ENCODE data around the gene PHOX2A.
A peak's percentile ranks its signal among the peaks of the same experiment; 100 is the strongest.

Gene PHOX2A

GRCh38 chr11:72238492-72239312 is 5.3 kb downstream of the PHOX2A start:
- Histone ChIP-seq H3K36me3 (ENCODE audit: low read depth) (peaks cover 43% of the 10 kb centered on the region), H3K9me3 (ENCODE audit: severe bottlenecking) (no peaks in the 10 kb centered on the region), H3K27me3 (ENCODE audit: insufficient read depth, poor library complexity, severe bottlenecking) (peaks cover 27% of the 10 kb centered on the region), H3K4me3 (ENCODE audit: severe bottlenecking) (no peak overlapping the region), H3K4me1 (ENCODE audit: insufficient read depth, poor library complexity, severe bottlenecking) (no peaks in the 10 kb centered on the region), H3K27ac (ENCODE audit: poor library complexity, severe bottlenecking) (peak overlapping the region; percentile 9)
- DNase-seq (ENCODE audit: low spot score): no peak
- no peak for ATAC-seq (ENCODE audit: low read depth)
- TF ChIP-seq, protein P1, sequence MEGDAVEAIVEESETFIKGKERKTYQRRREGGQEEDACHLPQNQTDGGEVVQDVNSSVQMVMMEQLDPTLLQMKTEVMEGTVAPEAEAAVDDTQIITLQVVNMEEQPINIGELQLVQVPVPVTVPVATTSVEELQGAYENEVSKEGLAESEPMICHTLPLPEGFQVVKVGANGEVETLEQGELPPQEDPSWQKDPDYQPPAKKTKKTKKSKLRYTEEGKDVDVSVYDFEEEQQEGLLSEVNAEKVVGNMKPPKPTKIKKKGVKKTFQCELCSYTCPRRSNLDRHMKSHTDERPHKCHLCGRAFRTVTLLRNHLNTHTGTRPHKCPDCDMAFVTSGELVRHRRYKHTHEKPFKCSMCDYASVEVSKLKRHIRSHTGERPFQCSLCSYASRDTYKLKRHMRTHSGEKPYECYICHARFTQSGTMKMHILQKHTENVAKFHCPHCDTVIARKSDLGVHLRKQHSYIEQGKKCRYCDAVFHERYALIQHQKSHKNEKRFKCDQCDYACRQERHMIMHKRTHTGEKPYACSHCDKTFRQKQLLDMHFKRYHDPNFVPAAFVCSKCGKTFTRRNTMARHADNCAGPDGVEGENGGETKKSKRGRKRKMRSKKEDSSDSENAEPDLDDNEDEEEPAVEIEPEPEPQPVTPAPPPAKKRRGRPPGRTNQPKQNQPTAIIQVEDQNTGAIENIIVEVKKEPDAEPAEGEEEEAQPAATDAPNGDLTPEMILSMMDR (IDR thresholded peaks at IDR 0.05; ENCODE audit: poor library complexity, severe bottlenecking): peak; percentile 36

DNA sequence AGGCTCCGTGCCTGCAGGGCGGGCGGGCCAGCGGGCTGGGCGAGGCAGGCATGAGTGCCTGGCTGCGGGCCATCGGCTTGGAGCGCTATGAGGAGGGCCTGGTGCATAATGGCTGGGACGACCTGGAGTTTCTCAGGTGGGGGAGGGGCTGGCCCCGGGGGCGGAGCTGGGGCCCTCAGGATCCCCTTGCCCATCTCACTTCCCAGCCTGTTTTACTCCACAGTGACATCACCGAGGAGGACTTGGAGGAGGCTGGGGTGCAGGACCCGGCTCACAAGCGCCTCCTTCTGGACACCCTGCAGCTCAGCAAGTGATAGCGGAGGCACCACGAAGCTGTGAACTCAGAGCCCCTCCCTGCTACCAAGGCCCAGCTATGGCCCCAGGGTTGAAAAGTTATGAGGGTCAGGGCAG is 5.9 kb downstream of the PHOX2A start:
- Histone ChIP-seq H3K36me3 (ENCODE audit: low read depth) (peaks cover 49% of the 10 kb centered on the region), H3K27ac (ENCODE audit: poor library complexity, severe bottlenecking) (no peak overlapping the region), H3K4me1 (ENCODE audit: insufficient read depth, poor library complexity, severe bottlenecking) (no peaks in the 10 kb centered on the region), H3K9me3 (ENCODE audit: severe bottlenecking) (no peaks in the 10 kb centered on the region), H3K27me3 (ENCODE audit: insufficient read depth, poor library complexity, severe bottlenecking) (peaks cover 20% of the 10 kb centered on the region), H3K4me3 (ENCODE audit: severe bottlenecking) (no peak overlapping the region)
- ATAC-seq (ENCODE audit: low read depth) (peak; percentile 16; the same call in 1 of the 3 replicates), DNase-seq (ENCODE audit: low spot score) (no peak)
- TF ChIP-seq, protein P1 (IDR thresholded peaks at IDR 0.05; ENCODE audit: poor library complexity, severe bottlenecking): peak; percentile 64

DNA sequence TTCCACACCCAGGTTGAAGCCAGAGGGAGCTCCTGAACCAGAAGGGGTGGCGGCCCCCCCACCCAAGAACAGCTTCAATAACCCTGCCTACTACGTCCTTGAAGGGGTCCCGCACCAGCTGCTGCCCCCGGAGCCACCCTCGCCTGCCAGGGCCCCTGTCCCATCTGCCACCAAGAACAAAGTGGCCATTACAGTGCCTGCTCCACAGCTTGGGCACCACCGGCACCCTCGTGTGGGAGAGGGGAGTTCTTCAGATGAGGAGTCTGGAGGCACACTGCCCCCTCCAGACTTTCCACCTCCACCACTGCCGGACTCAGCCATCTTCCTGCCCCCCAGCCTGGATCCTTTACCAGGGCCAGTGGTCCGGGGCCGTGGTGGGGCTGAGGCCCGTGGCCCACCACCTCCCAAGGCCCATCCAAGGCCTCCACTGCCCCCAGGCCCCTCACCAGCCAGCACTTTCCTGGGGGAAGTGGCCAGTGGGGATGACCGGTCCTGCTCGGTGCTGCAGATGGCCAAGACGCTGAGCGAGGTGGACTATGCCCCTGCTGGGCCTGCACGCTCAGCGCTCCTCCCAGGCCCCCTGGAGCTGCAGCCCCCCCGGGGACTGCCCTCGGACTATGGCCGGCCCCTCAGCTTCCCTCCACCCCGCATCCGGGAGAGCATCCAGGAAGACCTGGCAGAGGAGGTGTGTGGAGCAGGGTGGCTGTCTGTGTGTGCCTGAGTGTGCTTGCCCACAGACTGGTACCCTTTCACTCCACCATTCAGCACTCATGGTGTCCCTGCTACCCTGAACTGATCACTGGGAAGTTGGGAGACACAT is 6.7 kb downstream of the PHOX2A start:
- Histone ChIP-seq H3K36me3 (ENCODE audit: low read depth) (peaks cover 57% of the 10 kb centered on the region), H3K27ac (ENCODE audit: poor library complexity, severe bottlenecking) (no peak overlapping the region), H3K4me3 (ENCODE audit: severe bottlenecking) (no peak overlapping the region), H3K4me1 (ENCODE audit: insufficient read depth, poor library complexity, severe bottlenecking) (no peaks in the 10 kb centered on the region), H3K27me3 (ENCODE audit: insufficient read depth, poor library complexity, severe bottlenecking) (peaks cover 15% of the 10 kb centered on the region), H3K9me3 (ENCODE audit: severe bottlenecking) (no peaks in the 10 kb centered on the region)
- no peak for DNase-seq (ENCODE audit: low spot score)
- TF ChIP-seq, protein P1 (IDR thresholded peaks at IDR 0.05; ENCODE audit: poor library complexity, severe bottlenecking): no peak
- ATAC-seq (ENCODE audit: low read depth): no peak

GRCh38 chr11:72236774-72237111 is 7.2 kb downstream of the PHOX2A start:
- H3K36me3 ChIP-seq (ENCODE audit: low read depth): peaks cover 62% of the 10 kb centered on the region

More at GRCh38 chr11:72236774-72237111, 7.2 kb downstream of the PHOX2A start:
- no peaks in the 10 kb centered on the region for H3K9me3 ChIP-seq (ENCODE audit: severe bottlenecking)
- no peak overlapping the region for H3K27ac ChIP-seq (ENCODE audit: poor library complexity, severe bottlenecking)
- H3K27me3 ChIP-seq (ENCODE audit: insufficient read depth, poor library complexity, severe bottlenecking): peaks cover 10% of the 10 kb centered on the region
- ATAC-seq (ENCODE audit: low read depth) (no peak), DNase-seq (ENCODE audit: low spot score) (no peak)
- TF ChIP-seq, protein P1 (IDR thresholded peaks at IDR 0.05; ENCODE audit: poor library complexity, severe bottlenecking): no peak
- no peak overlapping the region for H3K4me3 ChIP-seq (ENCODE audit: severe bottlenecking)
- H3K4me1 ChIP-seq (ENCODE audit: insufficient read depth, poor library complexity, severe bottlenecking): no peaks in the 10 kb centered on the region

All from RWPE2 (cell line).